ENCODE results near the gene C3orf70.

C3orf70 gene
- long read RNA-seq, donor 1, full-length matches to known transcripts, result 1 of 1 reads
- long read RNA-seq, donor 1, partial matches to known transcripts, result 0 of 1 reads
- long read RNA-seq, donor 1, other reads (novel, unspliced or antisense), result 0 of 1 reads
- long read RNA-seq, donor 2, result 0 reads
- long read RNA-seq, donor 3, full-length matches to known transcripts, result 5 of 5 reads
- long read RNA-seq, donor 3, partial matches to known transcripts, result 0 of 5 reads
- long read RNA-seq, donor 3, other reads (novel, unspliced or antisense), result 0 of 5 reads
- long read RNA-seq, donor 4, full-length matches to known transcripts, result 3 of 3 reads
- long read RNA-seq, donor 4, partial matches to known transcripts, result 0 of 3 reads
- long read RNA-seq, donor 4, other reads (novel, unspliced or antisense), result 0 of 3 reads
- long read RNA-seq, donor 5, result 0 reads
- long read RNA-seq, donor 6, result 0 reads
- long read RNA-seq, donor 7, full-length matches to known transcripts, result 9 of 9 reads
- long read RNA-seq, donor 7, partial matches to known transcripts, result 0 of 9 reads
- long read RNA-seq, donor 7, other reads (novel, unspliced or antisense), result 0 of 9 reads
- long read RNA-seq, donor 8, full-length matches to known transcripts, result 1 of 1 reads
- long read RNA-seq, donor 8, partial matches to known transcripts, result 0 of 1 reads
- long read RNA-seq, donor 8, other reads (novel, unspliced or antisense), result 0 of 1 reads

- peak; percentile 95 for DNase-seq
Observed at GRCh38 chr3:185152410-185153170, at the start of gene C3orf70. Gene C3orf70 (minus strand): TSS chr3:185153060. CDS start chr3:185152823, 237 bp downstream.

GRCh38 chr3:185200639-185201038 is 47.8 kb upstream of the C3orf70 start:
- DNase-seq, result no peak

- no peak for DNase-seq
Observed at GRCh38 chr3:185199671-185200070, 46.8 kb upstream of the C3orf70 start.

- no peak for DNase-seq
Observed at GRCh38 chr3:185199206-185199605, 46.3 kb upstream of the C3orf70 start.

GRCh38 chr3:185197068-185197467 is 44.2 kb upstream of the C3orf70 start:
- DNase-seq, result no peak

GRCh38 chr3:185195652-185196051 is 42.8 kb upstream of the C3orf70 start:
- no peak for DNase-seq

GRCh38 chr3:185188816-185189215 is 36.0 kb upstream of the C3orf70 start:
- no peak for DNase-seq

GRCh38 chr3:185187391-185187790 is 34.5 kb upstream of the C3orf70 start:
- DNase-seq, result no peak

- peak; percentile 28 for DNase-seq
Observed at GRCh38 chr3:185176750-185177359, 24.0 kb upstream of the C3orf70 start.

GRCh38 chr3:185175370-185175987 is 22.6 kb upstream of the C3orf70 start:
- DNase-seq, result peak; percentile 66

- DNase-seq, result no peak
Observed at GRCh38 chr3:185172086-185173049, 19.5 kb upstream of the C3orf70 start.

- DNase-seq, result no peak
Observed at GRCh38 chr3:185164428-185165217, 11.8 kb upstream of the C3orf70 start.

- DNase-seq, result no peak
Observed at GRCh38 chr3:185162634-185163033, 9.8 kb upstream of the C3orf70 start.

- DNase-seq, result no peak
Observed at GRCh38 chr3:185161761-185162160, 8.9 kb upstream of the C3orf70 start.

GRCh38 chr3:185157347-185157746 is 4.5 kb upstream of the C3orf70 start:
- no peak for DNase-seq

- no peak for DNase-seq
Observed at GRCh38 chr3:185155678-185156077, 2.8 kb upstream of the C3orf70 start.

GRCh38 chr3:185153861-185154629 is 1.2 kb upstream of the C3orf70 start:
- peak; percentile 40 for DNase-seq

- peak; percentile 88 for DNase-seq
Observed at GRCh38 chr3:185153171-185153771, 411 bp upstream of the C3orf70 start.

GRCh38 chr3:185151964-185152409 is 873 bp downstream of the C3orf70 start:
- DNase-seq, result no peak

Measured in right kidney (tissue), 9 donors.